Tibial nerve (tissue), 4 donors: ENCODE data around the gene C5. TPM values are rescaled to one million over a fixed set of nuclear protein-coding genes. Genes with fewer than 3 reads are reported as not detected.

Experiments used
- DNase-seq, 2 donors: peaks; one replicate each; pipeline ENCODE4 v3.0.0-alpha.2; 2019; ENCODE audit warnings: low spot score in 2 of 2
- H3K27ac ChIP-seq, 4 donors: fragments of 200-600 bp; sonication (generic) in 3 of 4; one replicate each; pipeline ENCODE4 v1.5.1; 2017 to 2019; ENCODE audit warnings: mild to moderate bottlenecking in 1 of 4
- H3K27me3 ChIP-seq, 2 donors: fragments of 200-600 bp; sonication (generic) in 1 of 2; one replicate each; pipeline versions ENCODE4 v1.5.1 to v1.6.0; 2017 to 2019
- H3K36me3 ChIP-seq, 3 donors: fragments of 200-600 bp; sonication (generic); one replicate each; pipeline ENCODE4 v1.5.1; 2018 to 2019
- H3K4me1 ChIP-seq, 4 donors: fragments of 200-600 bp; sonication (generic) in 3 of 4; one replicate each; pipeline ENCODE4 v1.5.1; 2017 to 2019
- H3K4me3 ChIP-seq, 4 donors: fragments of 200-600 bp; sonication (generic) in 3 of 4; one replicate each; pipeline ENCODE4 v1.5.1; 2017 to 2019; ENCODE audit warnings: mild to moderate bottlenecking in 1 of 4, moderate library complexity in 1 of 4
- H3K9me3 ChIP-seq, 4 donors: fragments of 200-600 bp; sonication (generic) in 3 of 4; one replicate each; pipeline ENCODE4 v1.5.1; 2017 to 2019
- CTCF ChIP-seq, 5 experiments: fragments of 200-600 bp in 3 of 5; fragments of 450-650 bp in 2 of 5; sonication (generic) in 3 of 5; IDR thresholded peaks; one replicate each; pipeline ENCODE4 v1.5.1; 2016 to 2019; ENCODE audit warnings: antibody characterized with exemption in 5 of 5, mild to moderate bottlenecking in 3 of 5, moderate library complexity in 2 of 5
- EP300 ChIP-seq, 2 donors: sonication (generic); formaldehyde crosslinking; IDR thresholded peaks; one replicate each; pipeline ENCODE4 v1.6.1; 2017; ENCODE audit warnings: antibody characterized with exemption in 2 of 2, mild to moderate bottlenecking in 1 of 2
- POLR2A ChIP-seq, 2 donors: fragments of 450-650 bp; IDR thresholded peaks; one replicate each; pipeline ENCODE4 v1.6.1; 2017; ENCODE audit warnings: antibody characterized with exemption in 2 of 2, mild to moderate bottlenecking in 2 of 2, moderate library complexity in 2 of 2
- WGBS, 2 donors: methylation state at CpG; one replicate each; pipeline ENCODE4 v1.1.5; 2018; 5-methylcytosine and 5-hydroxymethylcytosine counted together
- total RNA-seq, 4 donors: library from RNA; depleted of rRNA; stranded (reverse); fragments of >200 nt; gene quantifications; one replicate each; pipeline ENCODE4 v1.1.0, GENCODE V29; 2016

Gene C5
- total RNA-seq, 4 donors from 2014 or later: 18.9 to 33.0 (median 23.2) TPM

GRCh38 chr9:121073038-121073437, 23.0 kb upstream of the C5 start:
- Histone ChIP-seq H3K4me1 (peaks cover 0 to 45% (median 23%) of the 10 kb centered on the region in 4 donors), H3K36me3 (no peaks in the 10 kb centered on the region), H3K9me3 (peaks cover 0 to 3% (median 0%) of the 10 kb centered on the region in 4 donors), H3K27ac (peak overlapping the region; percentile 85 to 92 (median 90)), H3K4me3 (peak overlapping the region in 3 of 4 donors; percentile 63 to 83 (median 74)), H3K27me3 (no peaks in the 10 kb centered on the region)
- TF ChIP-seq EP300 (IDR thresholded peaks at IDR 0.05): peak; percentile 83 to 97
- TF ChIP-seq CTCF (IDR thresholded peaks at IDR 0.05): no peak
- peak; percentile 7 to 15 for TF ChIP-seq POLR2A (IDR thresholded peaks at IDR 0.05)
- 15 to 17% methylated on average over 4 of the region's 4 CpGs for WGBS, 2 donors
- peak in 1 of 2 donors; percentile 78 for DNase-seq

- Histone ChIP-seq H3K4me1 (peaks cover 0 to 45% (median 23%) of the 10 kb centered on the region in 4 donors), H3K4me3 (peak overlapping the region in 3 of 4 donors; percentile 18 to 63 (median 39)), H3K36me3 (peaks cover 0 to 3% (median 0%) of the 10 kb centered on the region in 3 donors), H3K9me3 (peaks cover 0 to 3% (median 0%) of the 10 kb centered on the region in 4 donors), H3K27me3 (no peaks in the 10 kb centered on the region), H3K27ac (peak overlapping the region; percentile 85 to 92 (median 90))
- peak in 1 of 2 donors; percentile 57 for DNase-seq
- 38 to 47% methylated on average over 16 of the region's 16 CpGs for WGBS, 2 donors
- peak in 4 of 5 experiments; percentile 25 to 37 (median 27) for TF ChIP-seq CTCF (IDR thresholded peaks at IDR 0.05)
- TF ChIP-seq EP300 (IDR thresholded peaks at IDR 0.05): no peak
Observed at GRCh38 chr9:121071756-121072421, 21.8 kb upstream of the C5 start.

- peak overlapping the region in 3 of 4 donors; percentile 18 to 63 (median 39) for H3K4me3 ChIP-seq
- no peak for DNase-seq
- H3K27ac ChIP-seq: peak overlapping the region in 3 of 4 donors; percentile 90 to 92 (median 91)
- H3K27me3 ChIP-seq: no peaks in the 10 kb centered on the region
- H3K36me3 ChIP-seq: peaks cover 0 to 7% (median 0%) of the 10 kb centered on the region in 3 donors
- WGBS, 2 donors: 86 to 98% methylated on average over 2 of the region's 2 CpGs
- peaks cover 0 to 40% (median 23%) of the 10 kb centered on the region in 4 donors for H3K4me1 ChIP-seq
- H3K9me3 ChIP-seq: peaks cover 0 to 3% (median 0%) of the 10 kb centered on the region in 4 donors
- TF ChIP-seq EP300 (IDR thresholded peaks at IDR 0.05) (no peak), CTCF (IDR thresholded peaks at IDR 0.05) (no peak)
Observed at GRCh38 chr9:121071370-121071755, 21.3 kb upstream of the C5 start.

- H3K4me1 ChIP-seq: peaks cover 0 to 30% (median 23%) of the 10 kb centered on the region in 4 donors
- H3K36me3 ChIP-seq: peaks cover 0 to 14% (median 0%) of the 10 kb centered on the region in 3 donors
- TF ChIP-seq CTCF (IDR thresholded peaks at IDR 0.05) (no peak), POLR2A (IDR thresholded peaks at IDR 0.05) (no peak), EP300 (IDR thresholded peaks at IDR 0.05) (no peak)
- no peak overlapping the region for H3K4me3 ChIP-seq
- peaks cover 0 to 3% (median 0%) of the 10 kb centered on the region in 4 donors for H3K9me3 ChIP-seq
- 79 to 89% methylated on average over 1 of the region's 1 CpG for whole genome bisulfite sequencing, 2 donors
- H3K27ac ChIP-seq: no peak overlapping the region
- DNase-seq: no peak
- H3K27me3 ChIP-seq: no peaks in the 10 kb centered on the region
Observed at GRCh38 chr9:121069396-121069795, 19.3 kb upstream of the C5 start.

GRCh38 chr9:121067640-121068039, 17.6 kb upstream of the C5 start:
- peaks cover 0 to 3% (median 0%) of the 10 kb centered on the region in 4 donors for H3K9me3 ChIP-seq
- WGBS, 2 donors: 70 to 80% methylated on average over 2 of the region's 2 CpGs
- H3K27me3 ChIP-seq: no peaks in the 10 kb centered on the region
- peaks cover 0 to 14% (median 0%) of the 10 kb centered on the region in 3 donors for H3K36me3 ChIP-seq
- TF ChIP-seq EP300 (IDR thresholded peaks at IDR 0.05): no peak
- no peak for TF ChIP-seq POLR2A (IDR thresholded peaks at IDR 0.05)
- no peak for TF ChIP-seq CTCF (IDR thresholded peaks at IDR 0.05)
- H3K4me3 ChIP-seq: no peak overlapping the region
- H3K4me1 ChIP-seq: peaks cover 0 to 14% (median 7%) of the 10 kb centered on the region in 4 donors
- DNase-seq: no peak
- no peak overlapping the region for H3K27ac ChIP-seq
